GM12892 (cell line): ENCODE measurements around the gene GPER1.

Experiments
- POLR2A ChIP-seq: IDR thresholded peaks from 2 replicates; pipeline ENCODE4 v1.6.1; 2011; ENCODE audit warnings: low read depth, low read length, control low read depth
- POLR2AphosphoS5 ChIP-seq: IDR thresholded peaks from 2 replicates; pipeline ENCODE4 v1.6.1; 2011; ENCODE audit warnings: low read depth, low read length, control low read depth
- TAF1 ChIP-seq: IDR thresholded peaks from 2 replicates; pipeline ENCODE4 v1.6.1; 2011; ENCODE audit warnings: low read depth, mild to moderate bottlenecking, control low read depth, low read length, borderline replicate concordance

- TF ChIP-seq POLR2A (no peak), POLR2AphosphoS5 (no peak), TAF1 (no peak)
Measured at GRCh38 chr7:1045069-1046063, 42.5 kb upstream of the GPER1 start.
